ENCODE data around the gene DLGAP4.
A peak's percentile ranks its signal among the peaks of the same experiment; 100 is the strongest.

DLGAP4 gene

GRCh38 chr20:36477475-36477874 lies 171.3 kb downstream of the DLGAP4 start:
- DNase-seq (ENCODE audit: low read depth in 2 of 2): no peak

- no peak for DNase-seq (ENCODE audit: low read depth in 2 of 2)
These were observed 172.2 kb downstream of the DLGAP4 start for GRCh38 chr20:36478137-36478905.

GRCh38 chr20:36479938-36480337 lies 173.8 kb downstream of the DLGAP4 start:
- no peak for DNase-seq (ENCODE audit: low read depth in 2 of 2)

GRCh38 chr20:36480456-36481048 lies 174.4 kb downstream of the DLGAP4 start:
- DNase-seq (ENCODE audit: low read depth in 2 of 2): no peak

GRCh38 chr20:36481380-36482043 lies 175.4 kb downstream of the DLGAP4 start:
- DNase-seq (ENCODE audit: low read depth in 2 of 2): no peak

- no peak for DNase-seq (ENCODE audit: low read depth in 2 of 2)
These were observed 175.9 kb downstream of the DLGAP4 start for GRCh38 chr20:36482044-36482473.

- DNase-seq (ENCODE audit: low read depth in 2 of 2): no peak
These were observed 177.2 kb downstream of the DLGAP4 start for GRCh38 chr20:36483209-36483918.

- no peak for DNase-seq (ENCODE audit: low read depth in 2 of 2)
These were observed 178.0 kb downstream of the DLGAP4 start for GRCh38 chr20:36483919-36484808.

GRCh38 chr20:36485286-36485685 lies 179.1 kb downstream of the DLGAP4 start:
- DNase-seq (ENCODE audit: low read depth in 2 of 2): no peak

GRCh38 chr20:36487069-36487468 lies 180.9 kb downstream of the DLGAP4 start:
- DNase-seq (ENCODE audit: low read depth in 2 of 2): no peak

GRCh38 chr20:36490191-36490590 lies 184.1 kb downstream of the DLGAP4 start:
- DNase-seq (ENCODE audit: low read depth in 2 of 2): no peak

- peak in 1 of 2 donors; percentile 27 for DNase-seq (ENCODE audit: low read depth in 2 of 2)
These were observed 185.9 kb downstream of the DLGAP4 start for GRCh38 chr20:36491901-36492617.

GRCh38 chr20:36493051-36493800 lies 187.1 kb downstream of the DLGAP4 start:
- no peak for DNase-seq (ENCODE audit: low read depth in 2 of 2)

GRCh38 chr20:36493801-36494114 lies 187.6 kb downstream of the DLGAP4 start:
- DNase-seq (ENCODE audit: low read depth in 2 of 2): no peak

- DNase-seq (ENCODE audit: low read depth in 2 of 2): no peak
These were observed 190.8 kb downstream of the DLGAP4 start for GRCh38 chr20:36496707-36497669.

- DNase-seq (ENCODE audit: low read depth in 2 of 2): no peak
These were observed 191.7 kb downstream of the DLGAP4 start for GRCh38 chr20:36497856-36498255.

- DNase-seq (ENCODE audit: low read depth in 2 of 2): no peak
These were observed 192.4 kb downstream of the DLGAP4 start for GRCh38 chr20:36498386-36499179.

GRCh38 chr20:36499211-36499610 lies 193.1 kb downstream of the DLGAP4 start:
- DNase-seq (ENCODE audit: low read depth in 2 of 2): no peak
